ENCODE data around the gene ZNF837.

The ZNF837 gene

DNA sequence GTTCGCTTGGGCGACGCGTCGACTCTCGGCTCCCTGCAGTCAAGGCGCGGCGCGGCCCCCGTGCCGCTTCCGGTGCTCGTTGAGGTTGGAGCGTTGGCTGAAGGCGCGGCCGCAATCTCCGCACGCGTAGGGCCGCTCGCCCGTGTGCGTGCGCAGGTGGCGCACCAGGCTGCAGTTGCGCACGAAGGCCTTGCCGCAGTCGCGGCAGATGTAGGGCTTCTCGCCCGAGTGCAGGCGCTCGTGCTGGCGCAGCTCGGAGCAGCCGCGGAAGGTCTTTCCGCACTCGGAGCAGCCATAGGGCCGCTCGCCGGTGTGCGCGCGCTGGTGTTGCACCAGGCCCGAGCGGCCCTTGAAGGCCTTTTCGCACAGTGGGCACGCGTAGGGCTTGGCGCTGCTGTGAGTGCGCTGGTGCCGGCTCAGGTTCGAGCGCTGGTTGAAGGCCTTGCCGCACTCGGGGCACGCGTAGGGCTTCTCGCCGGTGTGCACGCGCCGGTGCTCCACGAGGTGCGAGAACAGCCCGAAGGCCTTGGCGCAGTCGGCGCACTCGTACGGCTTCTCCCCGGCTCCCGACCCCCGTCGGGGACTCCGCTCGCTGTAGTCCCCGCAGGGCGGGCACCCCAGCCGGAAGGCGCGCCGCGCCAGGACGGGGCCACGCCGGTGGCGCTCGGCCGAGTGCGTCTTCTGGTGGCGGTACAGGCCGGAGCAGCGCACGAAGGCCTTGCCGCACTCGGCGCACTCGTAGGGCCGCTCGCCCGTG is 13.0 kb downstream of the ZNF837 start:
- no peak overlapping the region for H3K27ac ChIP-seq
- H3K9ac ChIP-seq (ENCODE audit: insufficient read length), result no peak overlapping the region
- no peaks in the 10 kb centered on the region for H3K9me3 ChIP-seq (ENCODE audit: low read depth, low read length)
- no peaks in the 10 kb centered on the region for H3K36me3 ChIP-seq (ENCODE audit: insufficient read depth, low read length)
- no peak for DNase-seq (ENCODE audit: low read depth, low spot score)
- TF ChIP-seq POLR2AphosphoS5 (IDR thresholded peaks at IDR 0.05; ENCODE audit: borderline replicate concordance, low read depth, low read length) (no peak), EZH2 (IDR thresholded peaks at IDR 0.05) (no peak), FOXP2 (optimal IDR thresholded peaks at IDR 0.05; ENCODE audit: control extremely low read depth, extremely low read length, insufficient read depth) (no peak)
- no peak overlapping the region for H3K4me3 ChIP-seq

DNA sequence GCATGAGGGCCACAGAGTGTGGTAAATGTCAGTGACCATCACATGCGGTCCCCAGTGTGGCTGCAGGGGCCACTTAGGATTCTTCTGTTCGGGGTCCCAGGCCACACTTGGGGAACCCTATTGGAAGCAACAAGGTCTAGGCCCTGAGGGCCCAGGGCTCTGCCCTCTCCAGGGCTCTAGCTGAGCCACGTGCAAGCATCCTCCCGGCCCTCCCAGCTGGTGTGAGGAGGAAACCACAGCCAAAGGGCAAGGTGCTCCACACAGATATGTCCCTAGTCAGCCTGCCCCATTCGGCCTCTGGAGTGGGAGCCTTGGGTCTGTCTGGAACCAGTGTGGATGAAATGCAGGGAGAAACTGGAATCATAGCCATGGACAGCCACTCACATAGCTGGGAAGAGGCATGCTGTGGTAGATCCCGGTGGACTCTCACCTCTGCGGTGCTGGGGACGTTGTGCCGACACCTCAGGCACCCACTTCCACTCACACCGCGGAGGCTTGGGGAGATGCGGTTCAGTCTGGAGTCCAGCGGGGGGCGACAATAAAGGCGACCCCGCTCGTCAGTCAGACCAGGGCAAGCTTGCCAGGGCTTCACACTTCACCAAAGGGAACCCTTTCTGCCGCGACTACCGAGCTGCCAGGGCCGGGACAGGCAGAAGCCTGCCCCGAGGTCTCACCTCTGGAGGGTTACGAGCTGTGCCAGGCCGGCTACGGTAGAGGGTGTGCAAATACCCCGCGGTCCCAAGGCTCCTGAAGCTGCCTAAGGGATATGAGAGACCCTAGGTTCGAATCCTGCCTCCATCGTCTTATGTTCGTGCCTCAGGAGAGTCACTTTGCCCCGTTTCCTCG is 14.0 kb downstream of the ZNF837 start:
- TF ChIP-seq FOXP2 (optimal IDR thresholded peaks at IDR 0.05; ENCODE audit: control extremely low read depth, extremely low read length, insufficient read depth) (no peak), EZH2 (IDR thresholded peaks at IDR 0.05) (no peak), POLR2AphosphoS5 (IDR thresholded peaks at IDR 0.05; ENCODE audit: borderline replicate concordance, low read depth, low read length) (no peak)
- Histone ChIP-seq H3K27ac (no peak overlapping the region), H3K4me3 (no peak overlapping the region), H3K9ac (ENCODE audit: insufficient read length) (no peak overlapping the region), H3K9me3 (ENCODE audit: low read depth, low read length) (no peaks in the 10 kb centered on the region), H3K36me3 (ENCODE audit: insufficient read depth, low read length) (no peaks in the 10 kb centered on the region)
- no peak for DNase-seq (ENCODE audit: low read depth, low spot score)

DNA sequence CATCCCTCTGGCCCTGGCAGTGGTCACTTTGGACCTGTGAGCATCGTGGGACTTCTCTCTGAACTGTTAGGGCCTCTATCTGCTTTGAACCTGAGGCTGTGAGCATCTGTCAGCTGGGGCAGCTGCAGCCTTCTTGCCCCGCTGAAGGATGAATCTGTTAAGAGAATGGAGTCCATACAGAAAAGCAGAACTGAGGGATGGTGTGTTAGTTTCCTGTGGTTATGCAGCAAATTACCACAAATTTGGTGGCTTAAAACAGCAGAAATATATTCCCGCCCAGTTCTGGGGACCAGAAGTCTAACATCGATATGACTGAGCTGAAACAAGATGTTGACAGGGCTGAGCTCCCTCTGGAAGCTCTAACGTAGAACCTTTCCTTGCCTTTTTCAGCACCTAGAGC is 16.7 kb downstream of the ZNF837 start:
- TF ChIP-seq POLR2AphosphoS5 (IDR thresholded peaks at IDR 0.05; ENCODE audit: borderline replicate concordance, low read depth, low read length) (no peak), FOXP2 (optimal IDR thresholded peaks at IDR 0.05; ENCODE audit: control extremely low read depth, extremely low read length, insufficient read depth) (no peak), EZH2 (IDR thresholded peaks at IDR 0.05) (no peak)
- no peak overlapping the region for H3K9ac ChIP-seq (ENCODE audit: insufficient read length)
- H3K4me3 ChIP-seq, result no peak overlapping the region
- DNase-seq (ENCODE audit: low read depth, low spot score), result no peak
- no peaks in the 10 kb centered on the region for H3K36me3 ChIP-seq (ENCODE audit: insufficient read depth, low read length)
- H3K9me3 ChIP-seq (ENCODE audit: low read depth, low read length), result no peaks in the 10 kb centered on the region
- no peak overlapping the region for H3K27ac ChIP-seq

DNA sequence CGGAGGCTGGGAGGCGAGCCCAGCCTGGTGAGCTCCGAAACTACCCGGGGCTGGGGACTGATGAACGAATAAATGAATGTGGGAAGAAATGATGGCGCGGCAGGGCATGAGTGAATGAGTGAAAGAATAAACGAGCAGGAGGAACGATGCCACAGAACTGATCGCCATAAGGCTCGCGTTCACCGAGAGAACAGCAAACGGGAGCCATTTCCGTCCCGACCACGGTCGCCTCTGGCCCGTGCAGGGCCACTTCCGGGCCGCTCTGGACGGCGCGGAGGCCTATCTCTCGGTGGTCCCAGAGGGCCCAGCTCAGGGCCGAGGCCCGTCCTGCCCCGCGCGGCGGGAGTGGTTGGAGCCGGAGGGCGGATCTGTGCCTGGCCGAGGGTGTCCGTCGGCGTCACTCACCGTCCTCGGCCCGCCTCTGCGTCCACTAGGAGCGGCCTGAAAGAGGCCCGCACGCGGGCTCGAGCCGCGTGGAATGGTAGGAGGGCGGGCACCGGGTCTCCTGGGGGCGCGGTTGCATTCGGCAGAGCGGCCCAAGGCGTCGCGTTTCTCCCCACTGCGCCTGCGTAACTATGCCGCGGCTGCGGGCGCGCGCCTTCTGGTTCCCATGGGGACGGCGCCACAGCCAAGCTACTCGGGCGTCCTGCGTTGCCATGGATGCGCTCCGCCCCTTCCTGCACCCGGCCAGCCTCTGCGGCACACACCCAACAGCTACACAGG is 18.4 kb downstream of the ZNF837 start, which contains the start of gene ZNF497:
ZNF497 (minus strand) TSS at position 480 of the 723 bp plus-strand sequence. CDS start 5,116 bp downstream, outside the sequence.
- peak; percentile 67 for DNase-seq (ENCODE audit: low read depth, low spot score)
- TF ChIP-seq POLR2AphosphoS5 (IDR thresholded peaks at IDR 0.05; ENCODE audit: borderline replicate concordance, low read depth, low read length) (peak; percentile 96), EZH2 (IDR thresholded peaks at IDR 0.05) (no peak), FOXP2 (optimal IDR thresholded peaks at IDR 0.05; ENCODE audit: control extremely low read depth, extremely low read length, insufficient read depth) (no peak)
- H3K36me3 ChIP-seq (ENCODE audit: insufficient read depth, low read length), result no peaks in the 10 kb centered on the region
- H3K27ac ChIP-seq, result peak within 1 kb of the TSS; percentile 92
- H3K4me3 ChIP-seq, result peak within 1 kb of the TSS; percentile 100
- H3K9me3 ChIP-seq (ENCODE audit: low read depth, low read length), result no peaks in the 10 kb centered on the region
- peak within 1 kb of the TSS; percentile 99 for H3K9ac ChIP-seq (ENCODE audit: insufficient read length)

DNA sequence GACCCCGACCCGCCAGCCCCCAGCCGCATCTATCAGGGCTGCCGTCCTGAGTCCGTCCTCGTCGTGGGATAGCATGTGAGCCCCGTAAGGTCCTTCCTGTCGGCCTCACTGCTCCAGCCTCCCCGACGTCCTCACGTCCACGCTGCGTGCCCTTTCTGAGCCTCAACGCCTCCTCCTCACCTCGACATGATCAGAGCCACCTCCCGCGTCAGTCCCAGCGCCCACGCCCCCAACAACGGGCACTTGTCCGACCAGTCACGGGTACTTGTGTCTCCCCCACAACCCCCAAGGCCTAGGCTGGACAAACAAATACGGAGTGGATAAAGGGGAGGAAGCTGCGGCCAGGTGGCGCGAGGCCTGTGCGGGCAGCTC is 18.9 kb downstream of the ZNF837 start:
- Histone ChIP-seq H3K9me3 (ENCODE audit: low read depth, low read length) (no peaks in the 10 kb centered on the region), H3K9ac (ENCODE audit: insufficient read length) (peak overlapping the region; percentile 99), H3K27ac (peak overlapping the region; percentile 92), H3K4me3 (peak overlapping the region; percentile 100), H3K36me3 (ENCODE audit: insufficient read depth, low read length) (no peaks in the 10 kb centered on the region)
- DNase-seq (ENCODE audit: low read depth, low spot score), result no peak
- no peak for TF ChIP-seq POLR2AphosphoS5 (IDR thresholded peaks at IDR 0.05; ENCODE audit: borderline replicate concordance, low read depth, low read length)
- TF ChIP-seq EZH2 (IDR thresholded peaks at IDR 0.05), result no peak
- TF ChIP-seq FOXP2 (optimal IDR thresholded peaks at IDR 0.05; ENCODE audit: control extremely low read depth, extremely low read length, insufficient read depth), result no peak

DNA sequence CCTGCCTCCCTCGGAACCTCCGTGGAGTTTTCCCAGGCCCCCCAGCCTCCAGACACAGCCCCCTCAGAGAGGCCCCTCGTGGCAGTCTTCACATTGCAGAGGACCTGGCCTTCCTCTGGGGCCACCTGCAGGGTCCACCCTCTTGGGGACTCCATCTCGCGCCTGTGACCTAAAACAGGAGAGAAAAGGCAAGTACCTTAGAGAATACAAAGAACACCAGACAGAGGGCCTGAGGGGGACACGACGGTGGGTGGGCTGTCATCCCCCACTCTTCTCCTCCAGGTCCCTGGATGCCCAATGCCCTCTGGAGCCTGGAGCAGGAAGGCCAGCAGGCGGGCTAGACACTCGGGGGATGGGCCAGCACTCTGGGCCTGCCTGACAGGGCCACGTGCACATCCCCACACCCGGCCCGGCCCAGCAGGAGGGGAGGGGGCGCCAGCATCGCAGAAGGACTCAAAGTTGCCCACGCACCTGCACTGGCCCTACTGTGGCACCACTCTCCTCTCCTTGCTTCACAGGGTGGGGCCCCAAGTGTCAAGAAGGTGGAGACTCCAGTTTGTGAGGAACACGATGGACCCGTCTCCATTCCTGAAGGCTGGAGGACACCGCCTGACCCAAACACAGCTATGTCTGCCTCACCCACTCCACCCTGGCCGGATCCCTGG is 23.2 kb downstream of the ZNF837 start:
- TF ChIP-seq POLR2AphosphoS5 (IDR thresholded peaks at IDR 0.05; ENCODE audit: borderline replicate concordance, low read depth, low read length), result no peak
- H3K4me3 ChIP-seq, result no peak overlapping the region
- H3K9me3 ChIP-seq (ENCODE audit: low read depth, low read length), result no peaks in the 10 kb centered on the region
- no peak overlapping the region for H3K27ac ChIP-seq
- DNase-seq (ENCODE audit: low read depth, low spot score), result no peak
- no peaks in the 10 kb centered on the region for H3K36me3 ChIP-seq (ENCODE audit: insufficient read depth, low read length)
- no peak overlapping the region for H3K9ac ChIP-seq (ENCODE audit: insufficient read length)

DNA sequence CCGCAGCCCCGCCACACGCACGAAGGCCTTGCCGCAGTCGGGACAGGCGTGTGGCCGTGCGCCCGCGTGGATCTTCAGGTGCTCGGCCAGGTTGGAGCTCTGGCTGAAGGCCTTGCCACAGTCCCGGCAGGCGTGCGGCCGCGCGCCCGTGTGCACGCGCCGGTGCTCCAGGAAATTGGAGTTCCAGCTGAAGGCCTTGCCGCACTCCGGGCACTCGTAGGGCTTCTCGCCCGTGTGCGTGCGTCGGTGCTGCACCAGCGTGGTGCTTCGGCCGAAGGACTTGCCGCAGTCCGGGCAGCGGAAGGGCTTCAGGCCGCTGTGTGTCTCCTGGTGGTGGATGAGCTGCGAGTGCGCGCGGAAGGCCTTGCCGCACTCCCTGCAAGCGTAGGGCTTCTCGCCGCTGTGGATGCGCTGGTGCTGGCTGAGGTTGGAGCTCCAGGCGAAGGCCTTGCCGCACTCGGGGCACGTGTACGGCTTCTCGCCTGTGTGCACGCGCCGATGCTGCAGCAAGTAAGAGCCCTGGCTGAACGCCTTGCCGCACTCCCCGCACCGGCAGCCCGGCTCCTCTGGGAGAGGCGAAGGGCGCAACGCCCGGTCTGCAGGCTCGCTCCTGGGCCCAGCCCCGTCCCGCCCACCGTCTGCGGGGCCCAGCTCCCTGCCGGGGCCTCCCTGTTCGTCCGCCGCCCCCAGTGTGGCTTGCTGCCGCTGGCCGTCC is 23.9 kb downstream of the ZNF837 start:
- Histone ChIP-seq H3K9me3 (ENCODE audit: low read depth, low read length) (no peaks in the 10 kb centered on the region), H3K36me3 (ENCODE audit: insufficient read depth, low read length) (no peaks in the 10 kb centered on the region), H3K9ac (ENCODE audit: insufficient read length) (no peak overlapping the region), H3K4me3 (no peak overlapping the region), H3K27ac (no peak overlapping the region)
- TF ChIP-seq POLR2AphosphoS5 (IDR thresholded peaks at IDR 0.05; ENCODE audit: borderline replicate concordance, low read depth, low read length) (no peak), EZH2 (IDR thresholded peaks at IDR 0.05) (no peak), FOXP2 (optimal IDR thresholded peaks at IDR 0.05; ENCODE audit: control extremely low read depth, extremely low read length, insufficient read depth) (no peak)
- no peak for DNase-seq (ENCODE audit: low read depth, low spot score)

Measured in SK-N-MC (cell line).